Smooth muscle cell (in vitro differentiated cells): ENCODE measurements around the gene ANKRD65. TPM values are rescaled to one million over a fixed set of nuclear protein-coding genes. Genes with fewer than 3 reads are reported as not detected.

Experiments used
- DNase-seq: peaks from one replicate; lab custom pipeline; 2025; ENCODE audit not compliant: unreplicated experiment; lab: John Stamatoyannopoulos, UW
- H2AFZ ChIP-seq: fragments of 200-600 bp; sonication (generic); 2 replicates; pipeline ENCODE4 v1.6.0; 2016; ENCODE audit warnings: antibody characterized with exemption, low read depth, mild to moderate bottlenecking
- H3F3A ChIP-seq: fragments of 200-600 bp; sonication (generic); 2 replicates; pipeline ENCODE4 v1.6.0; 2017; ENCODE audit warnings: antibody characterized with exemption, low read depth
- H3K27ac ChIP-seq: fragments of 200-600 bp; sonication (generic); 2 replicates; pipeline ENCODE4 v1.5.1; 2016; ENCODE audit warnings: low read depth, mild to moderate bottlenecking
- H3K27me3 ChIP-seq: fragments of 200-600 bp; sonication (generic); 2 replicates; pipeline ENCODE4 v1.6.1; 2016; ENCODE audit warnings: low read depth, mild to moderate bottlenecking
- H3K36me3 ChIP-seq: fragments of 200-600 bp; sonication (generic); 2 replicates; pipeline ENCODE4 v1.5.1; 2016; ENCODE audit warnings: low read depth
- H3K4me1 ChIP-seq: fragments of 200-600 bp; sonication (generic); 2 replicates; pipeline ENCODE4 v1.5.1; 2016; ENCODE audit warnings: low read depth
- H3K4me2 ChIP-seq: fragments of 200-600 bp; sonication (generic); 2 replicates; pipeline ENCODE4 v1.6.0; 2016; ENCODE audit warnings: mild to moderate bottlenecking
- H3K4me3 ChIP-seq: fragments of 200-600 bp; sonication (generic); 2 replicates; pipeline ENCODE4 v1.5.1; 2016; ENCODE audit warnings: mild to moderate bottlenecking
- H3K79me2 ChIP-seq: fragments of 200-600 bp; sonication (generic); 2 replicates; pipeline ENCODE4 v1.6.0; 2016; ENCODE audit warnings: low read depth, mild to moderate bottlenecking
- H3K9ac ChIP-seq: fragments of 200-600 bp; sonication (generic); 2 replicates; pipeline ENCODE4 v1.6.0; 2016; ENCODE audit warnings: low read depth
- H3K9me3 ChIP-seq: fragments of 200-600 bp; sonication (generic); replicated peaks from 2 replicates; pipeline ENCODE4 v1.5.1; 2016; ENCODE audit warnings: low read depth
- H4K20me1 ChIP-seq: fragments of 200-600 bp; sonication (generic); 2 replicates; pipeline ENCODE4 v1.6.0; 2016; ENCODE audit warnings: low read depth
- WGBS: methylation state at CpG from one replicate; pipeline ENCODE4 v1.1.7; 2016; ENCODE audit warnings: low lambda C conversion rate; 5-methylcytosine and 5-hydroxymethylcytosine counted together
- polyA plus RNA-seq: library from polyadenylated mRNA; unstranded; fragments of >200 nt; fragmentation: Nextera tagmentation; extraction: Ambion mirVana; gene quantifications from 2 replicates; pipeline ENCODE4 v1.2.1, GENCODE V29; 2016
- total RNA-seq: library from RNA; depleted of rRNA; stranded (reverse); fragments of >200 nt; gene quantifications from 2 replicates; pipeline ENCODE4 v1.2.3, GENCODE V29; 2014
- TF ChIP-seq, protein P1 (sequence below): fragments of 200-600 bp; sonication (generic); IDR thresholded peaks from 2 replicates; pipeline ENCODE4 v1.5.1; 2017; ENCODE audit warnings: borderline replicate concordance, mild to moderate bottlenecking, antibody characterized with exemption; ENCODE audit not compliant: insufficient read depth, poor library complexity, severe bottlenecking

The ANKRD65 gene
- total and polyA plus RNA-seq, 2 experiments from 2014 or later = 6.1 to 10.1 TPM

DNA sequence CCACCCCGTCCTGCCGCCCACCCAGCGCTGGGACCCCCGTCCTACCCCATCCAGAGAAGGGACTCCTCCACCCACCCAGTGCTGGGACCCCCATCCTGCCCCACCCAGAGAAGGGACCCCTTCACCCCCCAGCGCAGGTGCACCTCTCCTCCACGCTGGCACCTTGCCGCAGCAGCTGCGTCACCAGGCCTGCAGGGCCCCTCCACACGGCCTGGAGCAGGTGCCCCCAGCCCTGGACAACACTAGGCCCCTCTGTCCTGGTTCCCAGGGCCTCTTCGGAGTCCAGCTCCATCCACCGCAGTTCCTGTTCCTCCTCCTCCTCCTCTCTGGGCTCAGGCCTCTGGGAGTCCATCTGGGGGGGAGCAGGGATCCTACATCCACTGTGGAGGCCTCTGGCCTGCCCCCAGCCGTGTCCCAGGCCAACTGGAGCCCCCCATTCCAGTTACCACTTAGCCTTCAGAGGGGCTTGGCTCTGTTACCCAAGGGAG, 378 bp downstream of the ANKRD65 start:
- Histone ChIP-seq H2AFZ (no peak overlapping the region), H3K36me3 (no peaks in the 10 kb centered on the region), H3K9me3 (no peaks in the 10 kb centered on the region), H3K79me2 (no peaks in the 10 kb centered on the region), H3K4me1 (peaks cover 6% of the 10 kb centered on the region), H3K4me2 (peak overlapping the region; percentile 54), H3K4me3 (peak overlapping the region; percentile 8), H3K27ac (peak overlapping the region; percentile 53), H3K27me3 (no peaks in the 10 kb centered on the region), H4K20me1 (no peaks in the 10 kb centered on the region), H3K9ac (no peak overlapping the region), H3F3A (peaks cover 7% of the 10 kb centered on the region)
- no peak for DNase-seq
- TF ChIP-seq, protein P1, sequence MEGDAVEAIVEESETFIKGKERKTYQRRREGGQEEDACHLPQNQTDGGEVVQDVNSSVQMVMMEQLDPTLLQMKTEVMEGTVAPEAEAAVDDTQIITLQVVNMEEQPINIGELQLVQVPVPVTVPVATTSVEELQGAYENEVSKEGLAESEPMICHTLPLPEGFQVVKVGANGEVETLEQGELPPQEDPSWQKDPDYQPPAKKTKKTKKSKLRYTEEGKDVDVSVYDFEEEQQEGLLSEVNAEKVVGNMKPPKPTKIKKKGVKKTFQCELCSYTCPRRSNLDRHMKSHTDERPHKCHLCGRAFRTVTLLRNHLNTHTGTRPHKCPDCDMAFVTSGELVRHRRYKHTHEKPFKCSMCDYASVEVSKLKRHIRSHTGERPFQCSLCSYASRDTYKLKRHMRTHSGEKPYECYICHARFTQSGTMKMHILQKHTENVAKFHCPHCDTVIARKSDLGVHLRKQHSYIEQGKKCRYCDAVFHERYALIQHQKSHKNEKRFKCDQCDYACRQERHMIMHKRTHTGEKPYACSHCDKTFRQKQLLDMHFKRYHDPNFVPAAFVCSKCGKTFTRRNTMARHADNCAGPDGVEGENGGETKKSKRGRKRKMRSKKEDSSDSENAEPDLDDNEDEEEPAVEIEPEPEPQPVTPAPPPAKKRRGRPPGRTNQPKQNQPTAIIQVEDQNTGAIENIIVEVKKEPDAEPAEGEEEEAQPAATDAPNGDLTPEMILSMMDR = no peak
- WGBS = 89% methylated on average over 4 of the region's 12 CpGs

DNA sequence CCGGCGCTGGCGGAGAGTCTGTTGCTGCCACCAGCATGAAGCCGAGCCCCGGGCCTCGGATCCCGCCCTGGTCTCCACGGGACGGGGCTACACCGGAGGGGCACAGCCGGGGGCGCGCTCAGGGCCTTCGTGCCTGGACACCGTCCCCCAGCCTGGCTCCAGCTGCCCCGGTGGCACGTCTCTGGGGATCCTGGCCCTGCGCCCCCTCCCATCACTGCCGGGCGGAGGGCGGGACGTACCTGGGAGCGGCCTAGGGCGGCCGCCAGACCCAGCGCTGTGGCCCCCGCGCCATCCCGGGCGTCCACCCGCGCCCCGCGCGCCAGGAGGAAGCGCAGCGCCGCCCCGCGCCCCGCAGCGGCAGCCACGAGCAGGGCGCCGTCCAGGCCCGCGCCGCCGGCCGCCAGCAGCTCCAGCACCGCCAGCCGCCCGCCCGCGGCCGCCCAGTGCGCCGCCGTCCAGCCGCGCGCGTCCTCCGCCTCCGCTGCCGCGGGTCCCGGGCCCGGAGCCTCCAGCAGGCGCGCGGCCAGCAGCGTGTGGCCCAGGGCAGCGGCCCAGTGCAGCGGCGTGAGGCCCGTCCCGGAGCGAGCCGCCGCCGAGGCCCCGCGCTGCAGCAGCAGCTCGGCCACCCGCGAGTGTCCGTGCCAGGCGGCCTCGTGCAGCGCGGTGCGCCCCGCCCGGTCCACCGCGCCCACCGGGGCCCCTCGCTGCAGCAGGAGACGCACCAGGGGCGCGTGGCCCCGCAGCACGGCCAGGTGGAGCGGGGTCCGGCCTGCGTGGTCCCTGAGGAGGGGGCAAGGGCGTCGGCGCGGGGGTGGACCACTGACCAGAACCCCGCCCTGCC, 1.0 kb downstream of the ANKRD65 start:
- 28% methylated on average over 39 of the region's 112 CpGs for WGBS
- no peaks in the 10 kb centered on the region for H4K20me1 ChIP-seq
- no peaks in the 10 kb centered on the region for H3K9me3 ChIP-seq
- H2AFZ ChIP-seq = no peak overlapping the region
- H3K36me3 ChIP-seq = no peaks in the 10 kb centered on the region
- peaks cover 6% of the 10 kb centered on the region for H3K4me1 ChIP-seq
- peak overlapping the region; percentile 8 for H3K4me3 ChIP-seq
- H3K4me2 ChIP-seq = peak overlapping the region; percentile 54
- peaks cover 7% of the 10 kb centered on the region for H3F3A ChIP-seq
- H3K27me3 ChIP-seq = no peaks in the 10 kb centered on the region
- DNase-seq = no peak
- no peaks in the 10 kb centered on the region for H3K79me2 ChIP-seq
- H3K9ac ChIP-seq = no peak overlapping the region
- no peak overlapping the region for H3K27ac ChIP-seq
- TF ChIP-seq, protein P1 = no peak

DNA sequence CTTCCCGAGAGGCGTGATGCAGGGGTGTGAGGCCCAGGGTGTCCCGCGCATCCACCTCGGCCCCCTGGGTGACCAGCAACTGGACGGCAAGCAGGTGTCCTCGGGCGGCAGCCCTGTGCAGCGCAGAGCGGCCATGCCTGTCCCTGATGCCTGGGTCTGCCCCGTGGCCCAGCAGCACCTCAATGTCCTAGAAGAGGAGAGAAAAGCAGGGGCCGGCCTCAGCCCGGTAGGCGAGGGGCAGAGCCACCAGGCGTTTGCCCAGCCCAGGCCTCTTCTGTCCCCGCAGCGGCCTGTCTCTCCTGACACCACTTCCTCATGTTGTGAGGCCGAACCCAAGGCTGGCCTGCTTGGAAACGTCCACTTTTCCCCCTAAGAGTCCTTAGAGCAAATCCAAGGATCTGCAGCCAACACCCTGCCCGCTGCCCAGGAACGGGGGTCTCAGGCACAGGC, 1.7 kb downstream of the ANKRD65 start:
- Histone ChIP-seq H3K4me3 (no peak overlapping the region), H3K4me2 (peak overlapping the region; percentile 50), H3K27ac (no peak overlapping the region), H3K36me3 (no peaks in the 10 kb centered on the region), H3K9me3 (no peaks in the 10 kb centered on the region), H3K79me2 (no peaks in the 10 kb centered on the region), H3K4me1 (peaks cover 6% of the 10 kb centered on the region), H3K27me3 (no peaks in the 10 kb centered on the region), H3K9ac (no peak overlapping the region), H3F3A (peaks cover under 1% of the 10 kb centered on the region), H4K20me1 (no peaks in the 10 kb centered on the region), H2AFZ (no peak overlapping the region)
- 95% methylated on average over 19 of the region's 21 CpGs for WGBS
- TF ChIP-seq, protein P1 = no peak
- DNase-seq = no peak
